Lower leg skin (tissue), 3 donors: ENCODE measurements around the gene EEF1AKMT4.

Experiments
- CTCF ChIP-seq, 3 donors: fragments of 450-650 bp; IDR thresholded peaks; one replicate each; pipeline ENCODE4 v1.5.1; 2016; ENCODE audit warnings: antibody characterized with exemption in 3 of 3, mild to moderate bottlenecking in 3 of 3, moderate library complexity in 2 of 3
- POLR2A ChIP-seq, 2 donors: fragments of 450-650 bp; IDR thresholded peaks; one replicate each; pipeline ENCODE4 v1.6.1; 2016 to 2017; ENCODE audit warnings: antibody characterized with exemption in 2 of 2, mild to moderate bottlenecking in 1 of 2, moderate library complexity in 1 of 2

- no peak for TF ChIP-seq CTCF (IDR thresholded peaks at IDR 0.05)
- TF ChIP-seq POLR2A (IDR thresholded peaks at IDR 0.05): no peak
Observed at GRCh38 chr3:184260724-184261269, 11.3 kb downstream of the EEF1AKMT4 start.
